COLO829 (cell line): ENCODE results near the gene BCL10.

Experiments
- DNase-seq: peaks from one replicate; pipeline ENCODE4 v3.0.0; 2012; ENCODE audit warnings: low spot score

BCL10 gene

DNA sequence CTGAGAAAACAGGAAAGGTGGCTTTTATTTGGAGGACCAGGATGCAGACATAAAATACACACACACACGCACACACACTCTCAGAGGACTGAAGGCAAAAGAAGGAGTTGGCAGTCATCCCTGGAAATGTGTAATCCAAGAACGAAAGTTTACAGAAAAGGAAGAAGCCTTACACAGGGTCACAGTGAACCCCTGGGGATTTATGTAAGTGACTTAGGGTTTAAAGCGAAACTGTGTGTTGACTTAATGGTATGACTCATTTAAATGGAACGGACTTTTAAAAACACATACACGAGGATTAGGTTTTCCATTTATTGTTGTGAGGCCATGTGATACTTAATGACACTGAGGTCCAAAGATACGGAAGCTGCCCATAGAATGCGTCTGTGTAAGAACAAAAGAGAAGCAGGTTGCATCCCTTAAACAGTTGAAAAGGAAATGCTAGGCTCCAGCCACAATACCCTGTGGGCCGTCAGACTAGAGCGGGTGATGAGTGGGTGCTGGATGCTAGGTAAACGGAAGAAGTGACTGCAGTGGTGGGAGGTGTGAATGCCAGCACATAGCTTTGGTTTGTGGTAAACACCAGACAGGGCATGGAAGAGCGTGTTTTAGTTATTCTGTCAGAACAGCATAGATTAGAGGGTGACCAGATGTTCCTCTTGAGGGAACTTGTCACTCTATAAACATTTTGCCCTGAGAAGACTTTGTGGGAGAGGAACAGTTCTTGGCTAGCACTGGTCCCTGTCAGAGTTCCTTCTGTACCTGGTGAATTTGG is 21.6 kb upstream of the BCL10 start:
- DNase-seq = peak; percentile 77

DNA sequence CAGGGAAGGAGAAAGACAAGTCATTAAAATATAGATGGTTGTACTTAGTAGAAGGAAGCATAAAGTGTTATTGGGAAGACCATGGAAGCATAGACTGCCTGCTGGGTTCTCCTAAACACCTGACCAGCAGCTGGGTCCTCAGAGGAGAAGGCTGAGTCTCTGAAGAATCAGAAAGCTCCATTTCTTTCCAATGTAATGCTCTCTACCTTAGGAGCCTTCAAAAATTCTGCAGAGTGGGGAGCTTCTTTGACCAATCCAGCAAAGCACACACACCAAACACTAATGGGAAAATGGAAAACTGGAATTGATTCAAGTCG is 21.1 kb upstream of the BCL10 start:
- DNase-seq = no peak

DNA sequence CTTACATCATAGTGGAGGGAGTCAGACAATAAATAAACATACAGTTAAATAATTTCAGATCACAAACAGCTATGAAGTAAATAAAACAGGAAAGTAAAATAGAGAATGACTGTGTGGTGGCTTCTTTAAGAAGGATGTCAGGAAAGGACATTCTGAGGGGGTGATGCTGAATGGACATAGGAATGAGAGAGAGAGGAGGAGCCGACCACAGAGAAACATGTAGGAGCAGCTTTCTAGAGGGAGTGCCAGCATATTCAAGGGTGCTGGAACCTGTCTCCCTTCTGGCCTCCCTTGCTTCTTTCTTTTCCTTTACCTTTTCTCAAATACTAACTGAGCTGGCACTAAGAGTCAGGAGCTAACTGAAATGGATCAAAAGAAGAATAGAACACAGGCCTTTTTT is 20.5 kb upstream of the BCL10 start:
- no peak for DNase-seq

DNA sequence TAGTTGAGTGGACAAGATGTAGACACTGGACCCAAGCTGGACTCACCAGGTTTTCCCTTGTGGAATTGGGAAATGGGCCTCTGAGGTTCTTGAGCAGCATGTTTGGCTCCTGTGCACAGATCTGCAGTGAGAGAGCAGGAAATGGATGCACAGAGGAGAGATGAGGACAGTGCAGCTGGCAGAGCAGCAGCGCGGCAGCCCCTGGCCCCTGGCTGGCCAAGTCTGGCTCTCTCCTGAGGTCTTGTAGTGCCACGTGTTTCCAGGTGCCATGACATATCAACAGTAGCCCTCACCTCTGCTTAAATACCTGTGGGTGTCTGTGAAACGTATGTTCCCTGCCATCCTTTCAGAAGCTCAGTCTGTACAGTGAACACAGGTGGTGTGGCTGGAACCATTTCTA is 19.2 kb upstream of the BCL10 start:
- no peak for DNase-seq

DNA sequence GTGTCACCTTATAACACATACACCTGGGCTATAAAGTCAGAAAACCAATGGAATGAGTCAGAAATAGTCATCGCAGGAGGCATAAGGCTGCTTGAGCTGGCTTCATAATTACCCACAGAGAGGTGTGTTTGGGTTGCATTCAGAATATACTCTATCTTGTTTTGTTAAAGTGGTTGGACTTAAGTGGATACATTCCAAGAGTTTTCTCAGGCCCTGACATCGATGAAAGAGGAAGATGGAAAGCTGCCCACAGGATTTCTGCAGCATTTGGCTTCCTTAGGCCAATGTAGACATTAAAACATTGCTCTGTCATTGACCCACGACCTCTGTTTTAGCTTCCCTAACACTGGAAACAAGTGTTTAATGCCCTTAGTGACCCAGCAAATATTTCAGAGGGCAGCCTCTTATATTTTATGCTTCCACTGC is 18.6 kb upstream of the BCL10 start:
- DNase-seq = no peak

DNA sequence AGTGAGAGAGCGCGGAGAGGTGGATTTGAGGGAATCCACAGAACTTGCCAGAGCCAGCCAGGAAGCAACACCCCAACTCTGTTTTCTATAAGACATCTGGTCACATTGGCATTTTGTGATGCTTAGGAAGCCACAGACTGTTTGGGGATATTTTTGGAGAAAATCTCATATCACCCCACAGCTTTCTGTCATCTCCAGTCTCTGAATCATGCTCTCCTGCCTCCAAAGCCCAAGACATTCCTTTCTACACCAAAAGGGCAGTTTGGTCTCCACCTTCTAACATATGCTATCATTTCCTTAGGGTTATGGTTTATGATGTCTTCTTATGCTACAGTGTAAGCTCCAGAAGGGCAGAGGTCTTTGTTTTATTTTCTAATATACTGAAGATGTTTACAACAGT is 14.4 kb upstream of the BCL10 start:
- no peak for DNase-seq

DNA sequence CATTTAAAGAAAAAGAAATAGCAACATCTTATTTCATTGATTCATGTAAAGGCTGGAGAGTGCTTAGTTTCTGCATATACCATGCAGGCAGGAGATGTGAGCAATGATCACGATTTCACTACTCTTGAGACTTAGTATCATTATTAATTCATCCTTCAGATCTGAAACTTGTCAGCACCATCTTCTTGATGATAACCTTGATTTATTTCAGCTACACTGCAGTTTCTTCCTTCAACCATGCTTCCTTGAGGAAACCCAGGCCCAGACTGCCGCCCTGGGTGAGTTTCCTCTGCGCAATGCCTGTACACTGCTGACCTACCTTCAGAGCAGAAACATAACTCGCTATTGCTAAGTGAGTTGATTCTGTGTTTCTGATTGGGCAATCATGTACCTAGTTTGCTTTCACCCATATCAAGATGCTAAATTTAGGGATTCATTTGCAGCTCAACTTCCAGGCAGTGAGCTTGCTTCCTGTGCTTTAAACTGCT is 13.5 kb upstream of the BCL10 start:
- no peak for DNase-seq

DNA sequence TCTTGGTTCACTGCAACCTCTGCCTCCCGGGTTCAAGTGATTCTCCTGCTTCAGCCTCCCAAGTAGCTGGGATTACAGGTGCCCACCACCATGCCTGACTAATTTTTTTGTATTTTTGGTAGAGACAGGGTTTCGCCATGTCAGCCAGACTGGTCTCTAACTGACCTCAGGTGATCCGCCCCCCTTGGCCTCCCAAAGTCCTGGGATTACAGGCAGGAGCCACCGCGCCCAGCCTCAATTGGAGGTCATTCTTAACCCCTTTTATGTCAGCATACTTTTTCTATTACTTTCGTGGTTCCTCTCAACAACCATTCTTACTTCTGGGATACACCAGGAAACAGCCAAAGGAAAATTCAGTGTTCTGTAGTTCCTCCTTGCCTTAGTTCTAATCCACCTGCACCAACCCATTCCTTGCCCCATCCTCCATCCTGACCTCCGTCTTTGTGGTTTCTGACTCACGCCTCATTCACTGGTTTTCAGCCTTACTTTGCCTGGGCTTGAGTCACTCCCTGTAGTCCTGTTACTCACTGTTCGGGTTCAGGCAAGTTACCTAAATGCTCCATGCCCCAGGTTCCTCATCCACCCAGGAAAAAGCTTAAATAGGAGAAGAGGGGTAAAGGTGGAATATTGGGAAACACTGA is 12.9 kb upstream of the BCL10 start:
- no peak for DNase-seq

DNA sequence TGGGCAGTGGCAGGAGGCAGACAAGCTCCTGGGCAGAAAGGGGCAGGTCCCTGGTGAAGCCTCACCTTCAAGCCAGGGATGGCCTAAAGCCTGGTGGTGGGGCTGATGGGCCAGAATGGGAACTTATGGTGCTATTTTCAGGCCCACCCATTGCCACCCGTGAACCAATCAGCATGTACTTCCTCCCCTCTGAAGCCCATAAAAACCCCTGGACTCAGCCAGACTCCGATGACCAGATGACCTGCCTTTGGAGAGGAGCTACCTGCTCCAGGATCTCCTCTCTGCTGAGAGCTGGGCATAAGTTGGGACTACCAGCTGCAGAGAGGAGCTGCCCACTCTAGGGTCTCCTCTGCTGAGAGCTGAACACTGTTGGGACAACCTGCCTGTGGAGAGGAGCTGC is 7.8 kb upstream of the BCL10 start:
- no peak for DNase-seq

DNA sequence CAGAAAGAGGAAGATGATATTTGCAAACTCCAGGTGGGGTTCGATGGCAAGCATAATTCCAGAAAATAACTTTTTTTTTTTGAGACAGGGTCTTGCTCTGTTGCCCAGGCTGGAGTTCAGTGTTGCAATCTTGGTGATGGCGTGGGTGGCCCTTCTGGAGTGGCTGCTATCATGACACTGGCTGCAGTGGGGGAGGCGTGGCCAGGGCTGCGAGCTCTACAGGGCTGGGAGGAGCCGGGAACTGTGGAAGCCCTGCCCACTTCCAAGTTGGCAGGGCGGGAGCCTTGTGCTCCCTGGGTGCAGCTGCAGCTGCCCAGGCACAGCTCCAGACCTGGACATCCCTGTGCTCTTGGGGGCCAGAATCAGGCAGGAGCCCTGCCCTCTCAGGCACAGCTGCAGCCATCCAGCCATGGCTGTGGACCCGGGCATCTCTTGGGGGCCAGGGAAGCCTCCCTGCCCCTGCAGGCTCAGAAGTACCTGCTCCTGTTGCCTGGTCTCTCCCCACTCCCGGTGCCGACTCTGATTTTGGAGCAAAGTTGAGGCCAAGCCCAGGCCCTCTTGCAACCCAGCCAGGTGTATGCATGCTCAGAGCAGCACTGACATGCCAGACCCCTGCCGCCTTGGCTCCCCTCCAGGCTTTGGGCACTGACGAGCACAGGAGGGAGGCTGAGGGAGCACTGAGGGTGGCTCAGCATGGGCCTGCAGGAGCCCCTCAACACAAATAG is 7.2 kb upstream of the BCL10 start:
- no peak for DNase-seq

DNA sequence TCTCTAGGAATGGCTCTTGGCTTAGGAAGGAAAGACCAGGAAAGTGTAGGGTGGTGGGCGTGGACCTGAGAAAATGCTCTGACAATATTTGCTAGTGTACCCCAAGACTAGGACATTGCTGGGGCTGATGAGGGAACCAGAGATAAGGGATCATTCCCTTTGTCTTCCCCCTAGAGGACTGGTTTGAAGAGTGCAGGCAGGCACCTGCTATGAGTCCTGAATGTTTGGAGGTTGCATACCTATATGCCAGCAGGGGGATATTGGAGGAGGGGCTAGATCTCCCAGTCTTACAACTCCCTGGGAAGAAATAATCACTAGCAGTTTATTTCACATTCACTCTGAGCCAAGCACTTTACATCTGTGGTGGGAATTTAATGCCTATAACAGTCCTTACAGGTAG is 6.0 kb upstream of the BCL10 start:
- DNase-seq = no peak

DNA sequence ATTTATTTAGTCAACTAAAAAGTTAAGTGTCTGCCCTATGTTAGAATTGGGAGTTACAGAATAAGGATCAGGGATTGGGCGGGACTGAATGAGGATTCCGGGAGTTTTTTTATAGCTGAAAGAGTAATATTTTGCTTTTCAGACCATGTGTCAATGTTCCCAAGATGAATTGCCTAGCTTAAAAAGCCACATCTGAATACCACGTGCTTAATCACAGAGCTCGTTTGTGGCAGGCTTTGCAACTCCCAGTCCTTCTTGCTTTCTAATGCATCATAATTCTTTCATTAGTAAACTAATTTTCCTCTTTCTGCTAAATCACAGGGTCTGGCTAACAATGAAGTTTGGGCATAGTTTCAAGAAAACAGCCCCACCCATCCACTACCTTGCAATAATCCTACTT is 4.2 kb upstream of the BCL10 start:
- no peak for DNase-seq

DNA sequence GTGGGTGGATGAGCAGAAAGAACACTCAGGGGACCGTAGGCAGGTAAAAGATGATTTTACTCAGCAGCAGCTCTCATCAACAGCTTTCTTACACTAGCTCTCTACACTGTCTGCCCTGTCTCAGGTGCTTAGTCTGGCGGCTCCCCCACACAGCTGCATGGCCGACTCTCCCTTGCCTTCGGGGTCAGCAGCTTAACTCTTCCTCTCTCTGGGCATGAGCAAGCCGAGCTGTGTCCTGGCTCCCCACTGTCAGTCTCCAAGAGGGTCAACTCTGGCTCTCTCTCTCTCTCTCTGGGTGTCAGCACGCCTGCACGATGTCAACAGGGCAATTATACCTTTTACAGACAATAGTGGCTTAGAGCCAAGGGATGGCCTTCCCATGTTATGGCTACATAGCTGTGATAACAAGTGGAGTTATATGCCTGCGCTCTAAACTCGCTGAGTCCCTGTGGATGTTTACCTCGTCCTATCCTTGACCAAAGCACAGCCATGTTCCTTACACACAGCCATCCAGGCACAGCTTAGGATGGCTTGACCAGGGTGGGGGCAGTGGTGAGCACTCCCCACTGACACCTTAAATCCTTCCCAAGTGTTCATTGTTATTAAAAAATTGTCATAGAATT is 3.1 kb upstream of the BCL10 start:
- no peak for DNase-seq

DNA sequence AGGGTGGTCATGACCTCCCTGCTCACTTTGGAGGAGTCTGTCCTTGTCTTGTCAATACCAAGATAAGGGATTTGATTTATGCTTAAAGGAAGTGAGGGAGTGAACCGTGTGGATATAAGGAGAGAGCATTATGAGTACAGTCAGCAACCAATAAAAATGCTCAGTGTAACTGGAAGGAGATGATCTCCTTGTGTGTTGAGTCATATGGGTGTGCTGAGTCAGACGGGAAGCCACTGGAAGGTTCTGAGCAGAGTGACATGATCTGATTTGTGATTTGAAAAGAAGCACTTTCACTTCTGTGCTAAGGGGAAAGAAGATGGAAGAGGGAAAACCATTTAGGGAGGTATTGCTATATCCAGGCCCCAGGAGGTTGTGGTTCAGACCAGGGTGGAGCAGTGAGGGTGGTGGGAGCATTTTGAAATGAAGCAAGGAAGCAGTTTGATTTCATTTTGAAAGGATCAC is 2.5 kb upstream of the BCL10 start:
- DNase-seq = peak; percentile 86

DNA sequence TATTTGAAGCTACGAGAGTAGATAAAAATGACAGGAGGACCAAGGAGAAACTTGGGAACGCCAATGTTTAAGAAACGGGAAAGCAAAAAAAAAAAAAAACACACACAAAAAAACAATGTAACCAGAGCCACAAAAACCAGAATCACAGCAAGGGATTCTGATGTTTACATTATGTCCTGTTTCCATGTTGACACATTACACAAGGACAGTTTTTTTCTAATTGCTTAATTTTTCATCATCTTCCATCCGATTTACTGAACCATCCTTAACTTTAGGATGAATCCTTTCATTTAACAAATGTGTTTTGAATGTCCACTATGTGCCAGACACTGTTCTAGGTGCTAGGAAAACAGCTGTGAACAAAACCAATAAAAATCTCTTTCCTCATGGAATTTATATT is 1.4 kb upstream of the BCL10 start:
- no peak for DNase-seq

DNA sequence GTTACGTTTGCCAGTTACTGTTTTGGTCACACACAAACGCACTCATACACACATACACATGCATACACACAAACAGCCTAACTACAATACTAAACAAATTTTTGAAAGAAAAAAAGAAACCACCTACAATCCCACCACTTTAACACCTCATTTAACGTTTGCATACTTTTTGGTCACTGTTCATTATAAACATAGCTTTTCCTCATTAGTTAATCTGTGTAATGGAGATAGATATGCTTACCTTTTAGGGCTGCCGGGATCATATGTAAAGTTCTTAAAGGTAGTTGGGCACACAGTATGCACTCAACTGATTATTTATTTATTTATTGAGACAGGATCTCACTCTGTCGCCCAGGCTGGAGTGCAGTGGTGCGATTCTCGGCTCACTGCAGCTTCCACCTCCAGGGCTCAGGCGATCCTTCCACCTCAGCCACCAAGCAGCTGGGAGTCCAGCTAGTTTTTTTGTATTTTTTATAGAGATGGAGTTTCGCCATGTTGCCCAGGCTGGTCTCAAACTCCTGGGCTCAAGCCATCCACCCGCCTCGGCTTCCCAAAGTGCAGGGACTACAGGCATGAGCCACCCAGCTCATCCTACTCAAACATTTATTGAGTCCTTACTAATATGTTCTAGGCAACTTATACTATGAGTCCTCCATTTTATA is 677 bp upstream of the BCL10 start:
- no peak for DNase-seq

DNA sequence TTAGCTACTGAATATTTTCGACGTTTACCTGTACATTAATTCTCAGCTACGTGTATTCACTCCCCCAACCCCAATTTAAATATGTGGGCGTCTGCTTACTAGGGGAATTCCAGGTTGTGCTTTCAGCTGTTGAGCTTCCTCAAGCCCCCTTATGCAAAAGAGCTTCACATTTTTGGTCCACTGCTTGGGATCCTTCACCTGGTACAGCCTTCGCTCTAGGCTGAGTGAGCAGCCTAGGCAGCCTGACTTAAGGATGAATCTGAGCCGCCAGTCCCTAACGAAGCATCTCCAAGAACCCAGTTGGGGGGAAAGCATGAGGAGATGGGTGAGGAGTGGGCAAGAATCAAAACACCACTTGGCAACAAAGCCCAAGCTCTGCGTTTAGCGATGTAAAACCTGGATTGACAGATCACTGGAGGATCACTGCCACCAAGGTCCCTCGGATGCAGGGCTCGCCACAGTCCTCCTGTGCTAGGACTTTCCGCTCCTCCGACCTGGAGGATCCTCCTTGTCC is 674 bp downstream of the BCL10 start:
- no peak for DNase-seq

DNA sequence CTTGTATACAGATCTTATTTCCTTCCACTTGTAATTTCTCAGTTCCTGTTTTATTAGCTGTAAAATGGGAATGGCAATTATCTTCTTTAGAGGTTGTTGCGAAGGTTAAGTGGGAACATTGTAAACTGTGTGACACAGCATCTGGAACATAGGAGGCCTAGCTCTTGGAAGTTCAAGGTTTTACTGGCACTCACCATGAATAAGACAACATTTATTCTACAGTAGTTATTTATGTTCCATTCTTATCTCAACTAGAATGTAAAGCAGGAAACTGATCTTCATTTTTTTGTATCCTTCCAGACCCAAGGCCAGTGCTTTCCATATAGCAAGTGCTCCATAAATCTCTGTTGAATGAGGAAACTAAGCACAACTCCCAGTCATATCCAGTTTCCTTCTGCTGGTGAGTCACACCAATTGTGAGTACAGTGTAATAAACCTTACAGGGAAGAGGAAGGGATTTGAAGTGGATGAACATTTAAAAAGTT is 1.4 kb downstream of the BCL10 start:
- DNase-seq = peak; percentile 53

DNA sequence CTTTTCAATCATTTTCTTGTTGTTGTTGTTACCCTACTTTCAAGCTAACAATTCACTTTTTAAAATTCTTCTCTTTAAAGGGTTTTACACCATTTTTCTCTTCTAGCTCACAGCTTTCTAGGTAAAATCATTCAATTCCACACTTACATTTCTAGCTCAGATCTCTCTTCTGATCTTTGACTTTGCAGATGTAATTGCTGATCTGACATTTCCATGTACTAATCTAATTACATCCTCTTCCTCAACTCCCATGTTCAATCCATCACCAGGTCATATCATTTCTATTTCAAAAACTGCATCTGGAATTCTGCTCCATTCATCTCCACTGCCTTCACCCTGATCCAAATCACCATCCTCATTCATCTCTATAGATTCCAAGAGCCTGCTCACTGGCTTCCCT is 3.0 kb downstream of the BCL10 start:
- DNase-seq = no peak

DNA sequence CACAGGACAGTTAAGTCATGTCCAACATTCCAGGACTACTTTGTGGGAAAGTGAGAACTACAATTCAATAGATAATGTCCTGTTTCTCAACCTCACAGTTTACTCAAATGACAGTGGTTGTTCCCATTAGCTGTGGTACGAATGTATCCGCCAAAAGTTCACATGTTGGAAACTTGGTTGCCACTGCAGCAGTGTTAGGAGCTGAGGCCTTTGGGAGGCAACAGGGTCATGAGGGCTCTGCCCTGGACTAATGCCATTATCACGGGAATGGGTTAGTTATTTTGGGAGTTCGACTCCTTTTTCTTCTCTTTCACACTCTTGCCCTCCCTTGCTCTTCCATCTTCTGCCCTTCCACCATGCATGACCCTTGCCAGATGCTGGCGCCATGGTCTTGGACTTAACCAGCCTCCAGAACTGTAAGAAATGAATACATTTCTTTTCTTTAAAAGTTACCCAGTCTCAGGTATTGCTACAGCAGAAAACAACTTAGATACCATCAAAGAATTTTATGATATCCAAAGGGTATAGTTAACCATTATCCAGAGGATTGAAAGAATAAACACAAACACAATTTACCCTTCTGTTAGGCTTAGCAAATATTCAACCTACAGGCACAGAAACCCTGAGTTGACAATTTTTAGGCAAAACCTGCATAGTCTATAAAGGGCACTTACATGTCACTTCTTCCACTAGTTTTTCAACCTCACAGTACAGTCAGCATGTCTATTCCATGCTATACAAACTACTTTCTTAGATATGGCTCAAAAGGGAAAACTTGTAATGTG is 7.4 kb downstream of the BCL10 start:
- DNase-seq = no peak

DNA sequence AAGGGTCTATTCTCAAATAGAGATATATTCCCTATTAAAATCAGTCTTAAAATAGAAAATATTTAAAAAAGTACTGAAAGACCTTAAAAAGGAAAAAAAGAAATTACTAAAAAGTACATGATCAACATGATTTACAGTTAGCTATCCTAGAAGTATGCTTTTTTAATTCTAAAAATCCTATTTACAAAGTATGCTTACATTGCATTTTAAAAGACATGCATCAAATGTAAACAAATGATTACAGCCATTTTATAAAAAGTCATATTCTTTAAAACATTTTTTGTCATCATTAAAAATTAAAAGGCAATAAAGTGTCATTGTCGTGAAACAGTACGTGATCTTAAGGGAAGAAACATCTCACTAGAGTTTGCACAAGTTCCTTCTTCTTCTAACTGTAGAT is 9.1 kb downstream of the BCL10 start:
- no peak for DNase-seq
